Measurements from ENCODE around the gene ASTN2. TPM values are rescaled to one million over a fixed set of nuclear protein-coding genes. Genes with fewer than 3 reads are reported as not detected.

Gene ASTN2
- total and polyA plus RNA-seq, 7 donors = 0.60 to 7.5 (median 2.2) TPM

DNA sequence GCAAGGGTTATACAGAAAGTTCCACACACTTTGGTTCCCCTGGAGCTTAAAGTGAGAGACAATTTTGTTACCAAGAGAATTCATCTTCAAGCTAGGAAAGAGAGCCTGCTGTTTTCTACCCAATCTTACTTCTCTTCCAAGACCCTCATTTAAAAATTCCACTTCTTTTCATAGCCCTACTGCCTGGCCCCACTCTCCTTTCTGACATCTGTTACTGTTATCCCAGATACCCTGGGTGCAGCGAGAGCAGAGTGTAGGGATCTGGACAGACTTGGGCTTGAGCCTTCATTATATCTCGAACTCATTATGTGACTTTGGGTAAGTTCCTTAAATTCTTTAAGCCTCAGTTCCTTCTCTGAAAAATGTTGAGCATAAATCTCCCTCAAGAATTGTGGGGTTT, 263.1 kb downstream of the ASTN2 start:
- no peak for DNase-seq
- 80 to 84% methylated on average over 2 of the region's 2 CpGs for WGBS, 2 donors
- Histone ChIP-seq H3K36me3 (no peaks in the 10 kb centered on the region), H3K9me3 (no peaks in the 10 kb centered on the region), H3K4me1 (no peaks in the 10 kb centered on the region), H3K27me3 (no peaks in the 10 kb centered on the region), H3K27ac (no peak overlapping the region), H3K4me3 (no peak overlapping the region)
- no peak for TF ChIP-seq POLR2AphosphoS5 (IDR thresholded peaks at IDR 0.05)
- TF ChIP-seq, protein P1, sequence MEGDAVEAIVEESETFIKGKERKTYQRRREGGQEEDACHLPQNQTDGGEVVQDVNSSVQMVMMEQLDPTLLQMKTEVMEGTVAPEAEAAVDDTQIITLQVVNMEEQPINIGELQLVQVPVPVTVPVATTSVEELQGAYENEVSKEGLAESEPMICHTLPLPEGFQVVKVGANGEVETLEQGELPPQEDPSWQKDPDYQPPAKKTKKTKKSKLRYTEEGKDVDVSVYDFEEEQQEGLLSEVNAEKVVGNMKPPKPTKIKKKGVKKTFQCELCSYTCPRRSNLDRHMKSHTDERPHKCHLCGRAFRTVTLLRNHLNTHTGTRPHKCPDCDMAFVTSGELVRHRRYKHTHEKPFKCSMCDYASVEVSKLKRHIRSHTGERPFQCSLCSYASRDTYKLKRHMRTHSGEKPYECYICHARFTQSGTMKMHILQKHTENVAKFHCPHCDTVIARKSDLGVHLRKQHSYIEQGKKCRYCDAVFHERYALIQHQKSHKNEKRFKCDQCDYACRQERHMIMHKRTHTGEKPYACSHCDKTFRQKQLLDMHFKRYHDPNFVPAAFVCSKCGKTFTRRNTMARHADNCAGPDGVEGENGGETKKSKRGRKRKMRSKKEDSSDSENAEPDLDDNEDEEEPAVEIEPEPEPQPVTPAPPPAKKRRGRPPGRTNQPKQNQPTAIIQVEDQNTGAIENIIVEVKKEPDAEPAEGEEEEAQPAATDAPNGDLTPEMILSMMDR (IDR thresholded peaks at IDR 0.05) = no peak
- no peak for TF ChIP-seq EP300 (IDR thresholded peaks at IDR 0.05)
- no peak for TF ChIP-seq POLR2A (IDR thresholded peaks at IDR 0.05)
- intact Hi-C loops (cut with DNase I) = no loop called here

DNA sequence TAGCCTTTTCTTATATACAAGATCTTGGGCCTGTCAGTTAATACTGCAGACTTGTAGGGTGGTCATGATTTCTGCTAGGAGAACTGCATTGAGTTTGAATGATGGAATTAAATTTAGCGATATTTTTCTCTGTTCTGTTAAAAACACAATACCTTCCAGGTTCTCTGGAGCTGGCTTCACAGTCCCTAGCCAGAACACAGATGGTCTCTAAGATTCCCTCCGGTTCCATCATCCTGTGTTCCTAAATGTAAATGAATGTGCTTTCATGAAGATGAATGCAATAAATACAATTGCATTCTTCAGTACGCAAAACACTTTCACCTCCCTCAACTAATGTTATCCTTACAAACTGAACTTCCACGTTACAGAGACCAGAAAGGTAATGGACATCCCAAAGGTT, 264.9 kb downstream of the ASTN2 start:
- no peak for TF ChIP-seq POLR2AphosphoS5 (IDR thresholded peaks at IDR 0.05)
- TF ChIP-seq, protein P1 (IDR thresholded peaks at IDR 0.05) = no peak
- TF ChIP-seq POLR2A (IDR thresholded peaks at IDR 0.05) = no peak
- TF ChIP-seq EP300 (IDR thresholded peaks at IDR 0.05) = no peak
- Histone ChIP-seq H3K27ac (no peak overlapping the region), H3K9me3 (no peaks in the 10 kb centered on the region), H3K4me3 (no peak overlapping the region), H3K36me3 (no peaks in the 10 kb centered on the region), H3K27me3 (no peaks in the 10 kb centered on the region), H3K4me1 (no peaks in the 10 kb centered on the region)
- no peak for DNase-seq
- intact Hi-C loops (cut with DNase I) = no loop called here
- 76 to 77% methylated on average over 4 of the region's 4 CpGs for WGBS, 2 donors

DNA sequence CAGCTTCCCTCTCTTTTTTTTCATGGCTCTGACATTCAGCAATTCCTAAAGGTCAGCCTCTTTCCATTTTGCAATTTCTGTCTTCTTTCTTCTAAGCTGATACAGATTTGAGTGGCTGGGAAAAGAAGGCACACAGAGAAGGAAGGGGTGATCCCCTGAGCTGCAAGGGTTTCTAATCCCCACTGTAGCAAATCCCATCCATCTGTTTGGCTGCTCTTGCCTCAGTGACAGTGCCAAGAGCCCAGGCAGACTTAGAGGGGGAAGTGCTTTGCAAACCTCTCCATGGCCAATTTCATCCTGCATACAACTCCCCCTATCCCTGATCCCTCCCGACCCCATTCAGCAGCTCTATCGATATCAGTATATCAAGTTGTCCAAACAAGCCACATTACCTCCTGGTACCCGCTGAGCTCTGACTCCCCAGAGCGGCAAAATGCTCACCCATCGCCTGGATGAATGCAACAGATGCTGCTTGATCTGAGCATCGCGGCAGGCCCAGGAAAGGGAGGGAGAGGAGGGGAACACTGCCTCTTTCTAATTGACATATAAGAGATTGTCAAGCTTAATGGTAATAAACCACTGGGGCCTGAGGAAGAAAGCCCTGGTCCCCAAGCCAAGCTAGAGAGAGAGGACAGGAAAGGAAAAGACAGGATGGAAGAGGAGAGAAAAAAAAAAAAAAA, 268.9 kb downstream of the ASTN2 start:
- DNase-seq = no peak
- H3K27me3 ChIP-seq = no peaks in the 10 kb centered on the region
- no peaks in the 10 kb centered on the region for H3K9me3 ChIP-seq
- H3K4me1 ChIP-seq = no peaks in the 10 kb centered on the region
- no peak overlapping the region for H3K27ac ChIP-seq
- no peak overlapping the region for H3K4me3 ChIP-seq
- H3K36me3 ChIP-seq = no peaks in the 10 kb centered on the region
- intact Hi-C loops (cut with DNase I) = no loop called here
- TF ChIP-seq, protein P1 (IDR thresholded peaks at IDR 0.05) = no peak
- TF ChIP-seq EP300 (IDR thresholded peaks at IDR 0.05) (no peak), POLR2A (IDR thresholded peaks at IDR 0.05) (no peak), POLR2AphosphoS5 (IDR thresholded peaks at IDR 0.05) (no peak)
- 85% methylated on average over 7 of the region's 7 CpGs for WGBS, 2 donors

DNA sequence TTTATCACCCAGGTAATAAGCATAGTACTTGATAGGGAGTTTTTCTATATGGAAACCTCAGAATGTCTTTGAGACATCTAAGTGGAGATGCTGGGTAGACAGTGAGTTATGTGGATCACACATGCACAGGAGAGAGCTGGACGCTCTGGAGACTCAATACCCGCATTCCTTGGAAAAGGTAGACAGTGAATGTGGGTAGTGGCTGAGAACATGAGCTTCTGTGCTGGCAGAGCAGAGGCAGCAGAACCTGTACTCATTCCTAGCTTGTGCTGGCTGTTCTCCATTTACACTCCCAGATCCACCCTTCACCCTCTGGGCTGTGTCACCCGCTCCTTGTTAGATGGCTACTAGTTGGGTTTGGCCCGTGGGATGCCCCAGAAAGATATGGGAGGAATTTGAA, 269.8 kb downstream of the ASTN2 start:
- no peaks in the 10 kb centered on the region for H3K9me3 ChIP-seq
- no peak for DNase-seq
- no peaks in the 10 kb centered on the region for H3K36me3 ChIP-seq
- 86 to 89% methylated on average over 4 of the region's 4 CpGs for WGBS, 2 donors
- TF ChIP-seq POLR2A (IDR thresholded peaks at IDR 0.05) = no peak
- no peak for TF ChIP-seq EP300 (IDR thresholded peaks at IDR 0.05)
- TF ChIP-seq, protein P1 (IDR thresholded peaks at IDR 0.05) = no peak
- TF ChIP-seq POLR2AphosphoS5 (IDR thresholded peaks at IDR 0.05) = no peak
- H3K27me3 ChIP-seq = no peaks in the 10 kb centered on the region
- H3K27ac ChIP-seq = no peak overlapping the region
- H3K4me1 ChIP-seq = no peaks in the 10 kb centered on the region
- H3K4me3 ChIP-seq = no peak overlapping the region
- intact Hi-C loops (cut with DNase I) = no loop called here

DNA sequence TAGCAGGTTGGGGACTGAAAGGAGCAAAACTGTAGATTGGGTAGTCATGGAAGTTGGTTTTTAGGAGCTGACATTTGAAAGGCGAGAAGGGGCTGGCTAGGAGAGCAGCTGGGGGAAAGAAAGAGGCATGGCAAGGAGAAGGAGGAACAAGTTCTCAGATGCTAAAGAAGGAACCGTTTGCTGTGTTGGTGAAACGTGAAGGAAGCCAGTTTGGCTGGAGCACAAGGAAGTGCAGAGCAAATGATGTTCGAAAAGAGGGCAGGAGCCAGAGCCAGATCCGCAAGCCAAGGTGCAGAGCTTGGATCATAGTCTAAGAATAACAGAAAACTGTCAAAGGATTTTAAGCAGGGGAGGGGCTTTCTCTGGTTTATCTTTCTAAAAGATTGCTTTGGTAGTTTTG, 276.6 kb downstream of the ASTN2 start:
- H3K4me1 ChIP-seq = no peaks in the 10 kb centered on the region
- intact Hi-C loops (cut with DNase I) = no loop called here
- no peaks in the 10 kb centered on the region for H3K36me3 ChIP-seq
- TF ChIP-seq POLR2AphosphoS5 (IDR thresholded peaks at IDR 0.05) = no peak
- TF ChIP-seq, protein P1 (IDR thresholded peaks at IDR 0.05) = no peak
- TF ChIP-seq POLR2A (IDR thresholded peaks at IDR 0.05) = no peak
- no peak for TF ChIP-seq EP300 (IDR thresholded peaks at IDR 0.05)
- no peaks in the 10 kb centered on the region for H3K9me3 ChIP-seq
- no peak overlapping the region for H3K4me3 ChIP-seq
- WGBS, 2 donors = 44 to 53% methylated on average over 5 of the region's 5 CpGs
- DNase-seq = no peak
- no peaks in the 10 kb centered on the region for H3K27me3 ChIP-seq
- no peak overlapping the region for H3K27ac ChIP-seq

Measured in sigmoid colon (tissue), 7 donors.